ENCODE results near the gene SH2D4B. TPM values are rescaled to one million over a fixed set of nuclear protein-coding genes. Genes with fewer than 3 reads are reported as not detected.

The SH2D4B gene
- total RNA-seq, 1 experiment from 2014 or later = 0.07 TPM

GRCh38 chr10:80580638-80581468 is 43.2 kb downstream of the SH2D4B start:
- no peak overlapping the region for H3K27ac ChIP-seq (ENCODE audit: insufficient read length, low read depth, low read length)
- no peak overlapping the region for H2BK15ac ChIP-seq (ENCODE audit: low read depth, low read length)
- Mint-ChIP-seq H3K36me3 (ENCODE audit: insufficient read depth in 1 of 3, low read depth in 3 of 3) (peaks cover 0 to 2% (median 0%) of the 10 kb centered on the region in 3 experiments; a peak in 3 of 7 replicates), H3K4me3 (no peak overlapping the region), H3K4me1 (peaks cover 0 to 3% of the 10 kb centered on the region in 2 experiments; a peak in 2 of 4 replicates), H3K9me3 (peaks cover 4 to 5% of the 10 kb centered on the region in 2 experiments; a peak in 4 of 5 replicates), H3K27me3 (ENCODE audit: low read depth) (peaks cover 7% of the 10 kb centered on the region; the same call in 1 of the 2 replicates), H3K27ac (no peak overlapping the region)
- H3K27me3 ChIP-seq (ENCODE audit: insufficient read depth, low read length) = no peaks in the 10 kb centered on the region
- H3K23me2 ChIP-seq (ENCODE audit: insufficient read length, low read depth, low read length, poor library complexity, severe bottlenecking) = no peaks in the 10 kb centered on the region
- H4K20me1 ChIP-seq (ENCODE audit: control insufficient read depth, insufficient read depth, insufficient read length) = no peaks in the 10 kb centered on the region
- H3K56ac ChIP-seq (ENCODE audit: insufficient read length, low read depth, low read length) = no peak overlapping the region
- H2BK12ac ChIP-seq (ENCODE audit: insufficient read length, low read depth, low read length) = no peak overlapping the region
- no peaks in the 10 kb centered on the region; the same call in 1 of the 2 replicates for H3K4me1 ChIP-seq (ENCODE audit: insufficient read depth, low read length)
- H2BK5ac ChIP-seq (ENCODE audit: insufficient read length, low read length) = no peak overlapping the region
- H3K9ac ChIP-seq (ENCODE audit: extremely low read depth, insufficient read length, low read length) = no peak overlapping the region
- H2BK20ac ChIP-seq (ENCODE audit: low read depth, low read length, poor library complexity, severe bottlenecking) = no peak overlapping the region
- no peak overlapping the region for H4K5ac ChIP-seq (ENCODE audit: insufficient read length, low read depth, low read length)
- no peak overlapping the region for H3T11ph ChIP-seq (ENCODE audit: low read length)
- H4K8ac ChIP-seq (replicated peaks; ENCODE audit: insufficient read length, low read depth, low read length) = no peak overlapping the region
- WGBS (ENCODE audit: extremely low coverage, insufficient read length, low lambda C conversion rate) = no CpG with 5 or more reads among the region's 7 CpGs
- no peak for DNase-seq
- H4K91ac ChIP-seq (ENCODE audit: insufficient read length, low read depth, low read length) = no peak overlapping the region
- H3K79me1 ChIP-seq (ENCODE audit: insufficient read depth, low read depth, low read length, poor library complexity, severe bottlenecking) = no peaks in the 10 kb centered on the region
- no peak for TF ChIP-seq CTCF (conservative IDR thresholded peaks at IDR 0.05)
- no peak overlapping the region for H3K14ac ChIP-seq (ENCODE audit: insufficient read depth, low read length)
- H2AK5ac ChIP-seq (ENCODE audit: insufficient read length, low read length) = no peak overlapping the region
- no peak overlapping the region for H3K23ac ChIP-seq (ENCODE audit: insufficient read length, low read depth, low read length)
- no peaks in the 10 kb centered on the region for H3K9me3 ChIP-seq (ENCODE audit: control insufficient read depth, low read depth, low read length)
- no peaks in the 10 kb centered on the region for H3K79me2 ChIP-seq (ENCODE audit: insufficient read depth, low read length)
- H3K4ac ChIP-seq (ENCODE audit: low read depth, low read length) = no peak overlapping the region
- no peak overlapping the region for H2AFZ ChIP-seq (ENCODE audit: low read length)
- no peak overlapping the region for H3K18ac ChIP-seq (ENCODE audit: insufficient read length, low read depth, low read length)
- H2BK120ac ChIP-seq (ENCODE audit: low read depth, low read length, poor library complexity, severe bottlenecking) = no peak overlapping the region
- no peak overlapping the region for H3K4me2 ChIP-seq (ENCODE audit: insufficient read depth, insufficient read length, low read length)
